A673 (cell line): ENCODE data around the gene C2CD2L.
"Not testable (repeated sequence)": the region's sequence is repeated elsewhere in the genome, so short reads cannot be mapped to it uniquely, and the experiment has no call there.

ENCODE experiments used
- EZH2 ChIP-seq: fragments of 200-600 bp; sonication (generic); IDR thresholded peaks from 2 replicates; pipeline ENCODE4 v1.6.1; 2017; ENCODE audit warnings: borderline replicate concordance, low read depth, mild to moderate bottlenecking, mixed read lengths, antibody characterized with exemption, low read length; ENCODE audit not compliant: poor library complexity, severe bottlenecking
- TF ChIP-seq, protein P1 (sequence below): fragments of 300-800, 200-600 bp; sonication (generic); conservative IDR thresholded peaks from 2 replicates; pipeline ENCODE4 v1.5.1; 2017; ENCODE audit warnings: low read depth, mild to moderate bottlenecking, antibody characterized with exemption, low read length, moderate library complexity, mixed read lengths

DNA sequence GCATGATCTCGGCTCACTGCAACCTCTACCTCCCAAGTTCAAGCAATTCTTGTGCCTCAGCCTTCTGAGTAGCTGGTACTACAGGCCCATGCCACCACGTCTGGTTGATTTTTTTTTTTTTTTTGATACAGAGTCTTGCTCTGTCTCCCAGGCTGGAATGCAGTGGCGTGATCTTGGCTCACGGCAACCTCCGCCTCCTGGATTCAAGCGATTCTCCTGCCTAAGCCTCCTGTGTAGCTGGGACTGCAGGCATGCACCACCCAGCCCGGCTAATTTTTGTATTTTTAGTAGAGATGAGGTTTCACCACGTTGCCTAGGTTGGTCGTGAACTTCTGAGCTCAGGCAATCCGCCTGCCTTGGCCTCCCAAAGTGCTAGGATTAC is 59.9 kb downstream of the C2CD2L start:
- TF ChIP-seq, protein P1, sequence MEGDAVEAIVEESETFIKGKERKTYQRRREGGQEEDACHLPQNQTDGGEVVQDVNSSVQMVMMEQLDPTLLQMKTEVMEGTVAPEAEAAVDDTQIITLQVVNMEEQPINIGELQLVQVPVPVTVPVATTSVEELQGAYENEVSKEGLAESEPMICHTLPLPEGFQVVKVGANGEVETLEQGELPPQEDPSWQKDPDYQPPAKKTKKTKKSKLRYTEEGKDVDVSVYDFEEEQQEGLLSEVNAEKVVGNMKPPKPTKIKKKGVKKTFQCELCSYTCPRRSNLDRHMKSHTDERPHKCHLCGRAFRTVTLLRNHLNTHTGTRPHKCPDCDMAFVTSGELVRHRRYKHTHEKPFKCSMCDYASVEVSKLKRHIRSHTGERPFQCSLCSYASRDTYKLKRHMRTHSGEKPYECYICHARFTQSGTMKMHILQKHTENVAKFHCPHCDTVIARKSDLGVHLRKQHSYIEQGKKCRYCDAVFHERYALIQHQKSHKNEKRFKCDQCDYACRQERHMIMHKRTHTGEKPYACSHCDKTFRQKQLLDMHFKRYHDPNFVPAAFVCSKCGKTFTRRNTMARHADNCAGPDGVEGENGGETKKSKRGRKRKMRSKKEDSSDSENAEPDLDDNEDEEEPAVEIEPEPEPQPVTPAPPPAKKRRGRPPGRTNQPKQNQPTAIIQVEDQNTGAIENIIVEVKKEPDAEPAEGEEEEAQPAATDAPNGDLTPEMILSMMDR, result not testable (repeated sequence)
- TF ChIP-seq EZH2, result not testable (repeated sequence)
